GM12878 (cell line): ENCODE measurements around the gene TGIF2. TPM values are rescaled to one million over a fixed set of nuclear protein-coding genes. Genes with fewer than 3 reads are reported as not detected.

ENCODE experiments used
- ATAC-seq: fragments of 200-7000 bp; cut with Tn5 transposase; 3 replicates; pipeline ENCODE4 v1.9.1; 2020; ENCODE audit warnings: mild to moderate bottlenecking, moderate library complexity
- BruUV-seq: library from RNA; stranded (reverse); fragments of 400-500 nt; replicated peaks from 2 replicates; lab custom pipeline; 2021; lab: Mats Ljungman, UMichigan
- CTCF ChIA-PET: fragments of 300-600 bp; sonication (Branson Sonifier 250); formaldehyde crosslinking; extraction: SDS; loops from one replicate; lab custom pipeline; 2021; ENCODE audit warnings: inconsistent platforms; lab: Yijun Ruan, JAX
- POLR2A ChIA-PET: fragments of 350-600 bp; formaldehyde crosslinking; extraction: SDS; loops from one replicate; lab custom pipeline; 2021; ENCODE audit warnings: inconsistent platforms; lab: Charles Lee
- RAD21 ChIA-PET: fragments of 300-600 bp; sonication (Branson Sonifier 250); formaldehyde crosslinking; loops from one replicate; lab custom pipeline; 2023; ENCODE audit warnings: antibody characterized with exemption; ENCODE audit not compliant: unreplicated experiment; lab: Charles Lee
- SMC1A ChIA-PET: fragments of 300-600 bp; sonication (Branson Sonifier 250); formaldehyde crosslinking; loops from one replicate; lab custom pipeline; 2023; ENCODE audit not compliant: unreplicated experiment, uncharacterized antibody; lab: Charles Lee
- DNase-seq: peaks from one replicate; pipeline ENCODE4 v3.0.0-alpha.2; 2011; ENCODE audit warnings: low read depth, low spot score
- FAIRE-seq: peaks from 3 replicates; lab custom pipeline; 2011; peaks lifted over from hg19 to GRCh38; lab: Jason Lieb, UNC
- H2AFZ ChIP-seq: 2 replicates; pipeline ENCODE4 v1.6.0; 2011; ENCODE audit warnings: low read depth, low read length, control low read depth; ENCODE audit not compliant: control insufficient read depth
- H3K27ac ChIP-seq: 2 replicates; pipeline ENCODE4 v1.5.1; 2011; ENCODE audit warnings: control low read depth; ENCODE audit not compliant: control insufficient read depth, insufficient read depth
- H3K27me3 ChIP-seq, 2 experiments: replicated peaks in 1 of 2; 2 replicates each; pipeline versions ENCODE4 v1.6.0 to v1.6.1; 2011; ENCODE audit warnings: low read length in 1 of 2; ENCODE audit not compliant: control insufficient read depth in 2 of 2, insufficient read depth in 2 of 2
- H3K36me3 ChIP-seq, 2 experiments: 2 replicates each; pipeline ENCODE4 v1.5.1; 2011; ENCODE audit warnings: low read length in 1 of 2; ENCODE audit not compliant: control insufficient read depth in 2 of 2, insufficient read depth in 2 of 2
- H3K4me1 ChIP-seq: 2 replicates; pipeline ENCODE4 v1.6.1; 2011; ENCODE audit warnings: mild to moderate bottlenecking, low read length, moderate library complexity, mixed read lengths; ENCODE audit not compliant: control insufficient read depth, insufficient read depth
- H3K4me2 ChIP-seq: 2 replicates; pipeline ENCODE4 v1.6.0; 2011; ENCODE audit warnings: control low read depth; ENCODE audit not compliant: control insufficient read depth, insufficient read depth
- H3K4me3 ChIP-seq: fragments of 200-600 bp; sonication (generic); 2 replicates; pipeline ENCODE4 v1.5.1; 2016
- H3K79me2 ChIP-seq: 2 replicates; pipeline ENCODE4 v1.6.0; 2011; ENCODE audit warnings: low read length; ENCODE audit not compliant: control insufficient read depth, insufficient read depth
- H3K9ac ChIP-seq: 2 replicates; pipeline ENCODE4 v1.8.0; 2011; ENCODE audit warnings: low read length, control low read depth, mixed read lengths; ENCODE audit not compliant: control insufficient read depth, insufficient read depth
- H3K9me3 ChIP-seq: replicated peaks from 3 replicates; pipeline ENCODE4 v1.5.1; 2011; ENCODE audit warnings: mild to moderate bottlenecking, low read length; ENCODE audit not compliant: control insufficient read depth, insufficient read depth
- H4K20me1 ChIP-seq: 2 replicates; pipeline ENCODE4 v1.6.0; 2011; ENCODE audit not compliant: control insufficient read depth, insufficient read depth
- EGR1 ChIP-seq, 2 experiments: IDR thresholded peaks; 1 replicate in 1 of 2; 2 replicates in 1 of 2; pipeline ENCODE4 v1.6.1; 2011 to 2012; ENCODE audit warnings: low read depth in 2 of 2, low read length in 2 of 2, borderline replicate concordance in 1 of 2, mild to moderate bottlenecking in 1 of 2, moderate library complexity in 1 of 2
- SMC3 ChIP-seq: IDR thresholded peaks from 2 replicates; pipeline ENCODE4 v1.6.1; 2011; ENCODE audit warnings: low read length, improper control_type of control experiment, borderline replicate concordance
- STAT3 ChIP-seq: IDR thresholded peaks from 2 replicates; pipeline ENCODE4 v1.6.1; 2011; ENCODE audit warnings: low read depth, low read length, improper control_type of control experiment
- YBX1 ChIP-seq: fragments of 450-650 bp; IDR thresholded peaks from 2 replicates; pipeline ENCODE4 v1.6.1; 2016; ENCODE audit warnings: antibody characterized with exemption
- WGBS: methylation state at CpG from one replicate; pipeline ENCODE4 v1.1.6; 2016; ENCODE audit warnings: low lambda C conversion rate; ENCODE audit not compliant: insufficient replicate concordance, insufficient coverage; ENCODE audit errors: missing lambda C conversion rate; 5-methylcytosine and 5-hydroxymethylcytosine counted together
- in situ Hi-C: fragments of 300-500 bp; cut with MboI; formaldehyde crosslinking; loops from 9 replicates; pipeline ENCODE4 v1.14.3; 2018; ENCODE audit warnings: mixed read lengths
- intact Hi-C: fragments of 100-400 bp; cut with micrococcal nuclease; formaldehyde crosslinking; loops from one replicate; pipeline ENCODE4 v1.14.2; 2022; ENCODE audit not compliant: unreplicated experiment
- polyA plus RNA-seq, 11 experiments: library from polyadenylated mRNA; depleted of rRNA in 4 of 11; unstranded in 6 of 11; stranded (reverse) in 5 of 11; fragments of >200 nt; fragmentation: Nextera tagmentation in 4 of 11; fragmentation: Illumina TruSeq in 1 of 11; extraction: Ambion mirVana in 4 of 11; extraction: Trizol in 1 of 11; gene quantifications; 1 replicate in 1 of 11; 2 replicates in 10 of 11; pipeline versions ENCODE4 v1.2.1 to v1.2.3, GENCODE V29; 2011 to 2016; ENCODE audit warnings: inconsistent platforms in 2 of 11, missing spikeins in 2 of 11, low read depth in 1 of 11
- total RNA-seq, 4 experiments: library from RNA; depleted of rRNA in 3 of 4; stranded (reverse); fragments of >200 nt in 3 of 4; fragmentation: Illumina TruSeq in 1 of 4; extraction: Trizol in 1 of 4; gene quantifications; 2 replicates each; pipeline versions ENCODE4 v1.2.1 to v1.2.3, GENCODE V29; 2013 to 2021
- TF ChIP-seq, protein P1 (sequence below), 3 experiments: IDR thresholded peaks in 2 of 3; conservative IDR thresholded peaks in 1 of 3; 2 replicates each; pipeline ENCODE4 v1.5.1; 2011; ENCODE audit warnings: low read depth in 3 of 3, low read length in 3 of 3, mild to moderate bottlenecking in 3 of 3, control low read depth in 2 of 3, moderate library complexity in 2 of 3, inconsistent platforms in 1 of 3, mixed read lengths in 1 of 3; ENCODE audit not compliant: control insufficient read depth in 2 of 3, insufficient read depth in 1 of 3; ENCODE audit errors: extremely low read depth in 1 of 3

Gene TGIF2
- total and polyA plus RNA-seq, 10 of the 15 experiments (the other 5 are each of a cell fraction or from before 2014, with no cell fraction given): 13.1 to 47.1 (median 36.6) TPM

DNA sequence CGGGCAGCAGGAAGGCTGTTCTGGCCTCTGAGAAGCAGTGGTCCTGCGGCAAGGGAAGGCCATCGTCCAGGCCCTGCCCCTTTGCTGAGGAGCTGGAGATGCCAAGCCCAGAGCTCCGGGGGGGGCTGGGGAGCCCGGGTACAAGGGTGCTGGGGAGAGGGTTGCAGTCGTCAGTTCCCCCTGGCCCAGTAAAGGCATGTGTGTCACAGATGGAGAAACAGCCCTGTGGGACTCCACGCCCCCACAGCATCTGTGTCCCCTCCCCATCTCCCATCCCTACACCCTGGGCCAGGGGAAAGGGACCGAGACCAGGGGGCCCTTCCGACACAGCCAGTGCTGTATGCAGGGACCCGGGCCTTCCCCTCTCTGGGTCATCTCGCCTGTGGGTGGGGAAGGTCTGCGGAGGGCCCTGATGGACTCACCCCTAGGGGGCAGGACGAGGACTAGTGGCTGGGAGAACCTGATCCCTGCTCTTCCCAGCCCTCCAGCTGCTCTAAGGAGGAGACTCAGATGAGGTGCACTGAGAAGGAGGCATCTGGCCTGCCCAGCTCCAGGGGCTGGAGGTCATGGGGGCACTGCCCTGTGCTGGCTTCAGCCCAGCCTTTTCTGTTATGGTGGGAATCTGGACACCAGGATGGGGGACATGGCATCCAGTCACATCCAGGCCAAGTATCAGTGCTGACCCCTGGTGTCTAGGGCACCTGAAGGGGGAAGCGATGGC lies 31.5 kb upstream of the TGIF2 start:
- Histone ChIP-seq H3K4me2 (peak overlapping the region; percentile 55), H3K4me1 (no peaks in the 10 kb centered on the region), H3K4me3 (peak overlapping the region; percentile 50; the same call in 1 of the 2 replicates), H3K27me3 (no peaks in the 10 kb centered on the region), H3K9ac (no peak overlapping the region), H3K36me3 (no peaks in the 10 kb centered on the region), H2AFZ (peak overlapping the region; percentile 45; the same call in 1 of the 2 replicates), H4K20me1 (no peaks in the 10 kb centered on the region), H3K9me3 (no peaks in the 10 kb centered on the region), H3K79me2 (no peaks in the 10 kb centered on the region; the same call in 1 of the 2 replicates), H3K27ac (no peak overlapping the region)
- TF ChIP-seq STAT3 (no peak), SMC3 (no peak), EGR1 (IDR thresholded peaks at IDR 0.05; ENCODE audit: borderline replicate concordance in 1 of 2, low read depth in 2 of 2, low read length in 2 of 2) (no peak), YBX1 (no peak)
- TF ChIP-seq, protein P1, sequence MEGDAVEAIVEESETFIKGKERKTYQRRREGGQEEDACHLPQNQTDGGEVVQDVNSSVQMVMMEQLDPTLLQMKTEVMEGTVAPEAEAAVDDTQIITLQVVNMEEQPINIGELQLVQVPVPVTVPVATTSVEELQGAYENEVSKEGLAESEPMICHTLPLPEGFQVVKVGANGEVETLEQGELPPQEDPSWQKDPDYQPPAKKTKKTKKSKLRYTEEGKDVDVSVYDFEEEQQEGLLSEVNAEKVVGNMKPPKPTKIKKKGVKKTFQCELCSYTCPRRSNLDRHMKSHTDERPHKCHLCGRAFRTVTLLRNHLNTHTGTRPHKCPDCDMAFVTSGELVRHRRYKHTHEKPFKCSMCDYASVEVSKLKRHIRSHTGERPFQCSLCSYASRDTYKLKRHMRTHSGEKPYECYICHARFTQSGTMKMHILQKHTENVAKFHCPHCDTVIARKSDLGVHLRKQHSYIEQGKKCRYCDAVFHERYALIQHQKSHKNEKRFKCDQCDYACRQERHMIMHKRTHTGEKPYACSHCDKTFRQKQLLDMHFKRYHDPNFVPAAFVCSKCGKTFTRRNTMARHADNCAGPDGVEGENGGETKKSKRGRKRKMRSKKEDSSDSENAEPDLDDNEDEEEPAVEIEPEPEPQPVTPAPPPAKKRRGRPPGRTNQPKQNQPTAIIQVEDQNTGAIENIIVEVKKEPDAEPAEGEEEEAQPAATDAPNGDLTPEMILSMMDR (IDR thresholded peaks at IDR 0.05 in 2 of 3, conservative IDR thresholded peaks at IDR 0.05 in 1 of 3; ENCODE audit: control insufficient read depth in 2 of 3, extremely low read depth in 1 of 3, insufficient read depth in 1 of 3, low read depth in 3 of 3, low read length in 3 of 3): peak in 2 of 3 experiments; percentile 23 to 27; a peak in 3 of 6 replicates
- POLR2A ChIA-PET: interaction anchor here (0.5 kb wide), 1 partner anchor 1231 kb away, joined by 4 read pairs; no protein-coding TSS in a partner anchor
- 73% methylated on average over 14 of the region's 14 CpGs for WGBS
- intact Hi-C loops (no loop called here), in situ Hi-C loops (no loop called here)
- ATAC-seq: peak; percentile 53
- no peak for DNase-seq
- SMC1A ChIA-PET: no interaction called here
- CTCF ChIA-PET: interaction anchor here (0.7 to 1.1 kb wide), 2 partner anchors 38 to 63 kb away, joined by 3 to 5 read pairs; no protein-coding TSS in a partner anchor
- BruUV-seq: no TSS peak
- FAIRE-seq: no peak
- RAD21 ChIA-PET: no interaction called here
